Measurements from ENCODE around the gene TP53I3. TPM values are rescaled to one million over a fixed set of nuclear protein-coding genes. Genes with fewer than 3 reads are reported as not detected.

TP53I3 gene
- total RNA-seq, 1 experiment from 2014 or later, result 48.1 TPM

GRCh38 chr2:24065341-24065740 lies 19.3 kb downstream of the TP53I3 start:
- Histone ChIP-seq H3K18ac (ENCODE audit: insufficient read length, low read depth, low read length) (no peak overlapping the region), H2BK5ac (ENCODE audit: insufficient read length, low read length) (no peak overlapping the region), H4K8ac (replicated peaks; ENCODE audit: insufficient read length, low read depth, low read length) (no peak overlapping the region), H3K9ac (ENCODE audit: extremely low read depth, insufficient read length, low read length) (no peak overlapping the region), H2BK15ac (ENCODE audit: low read depth, low read length) (no peak overlapping the region), H2BK12ac (ENCODE audit: insufficient read length, low read depth, low read length) (no peak overlapping the region), H4K91ac (ENCODE audit: insufficient read length, low read depth, low read length) (no peak overlapping the region), H3K14ac (ENCODE audit: insufficient read depth, low read length) (no peak overlapping the region), H2AFZ (ENCODE audit: low read length) (no peak overlapping the region), H3K4ac (ENCODE audit: low read depth, low read length) (no peak overlapping the region), H3K23me2 (ENCODE audit: insufficient read length, low read depth, low read length, poor library complexity, severe bottlenecking) (no peaks in the 10 kb centered on the region), H3K4me2 (ENCODE audit: insufficient read depth, insufficient read length, low read length) (no peak overlapping the region), H3K9me3 (ENCODE audit: control insufficient read depth, low read depth, low read length) (no peaks in the 10 kb centered on the region), H3K79me2 (ENCODE audit: insufficient read depth, low read length) (no peaks in the 10 kb centered on the region), H3K27ac (ENCODE audit: insufficient read length, low read depth, low read length) (no peak overlapping the region), H2AK5ac (ENCODE audit: insufficient read length, low read length) (no peak overlapping the region), H3K4me1 (ENCODE audit: insufficient read depth, low read length) (no peaks in the 10 kb centered on the region), H3K23ac (ENCODE audit: insufficient read length, low read depth, low read length) (no peak overlapping the region), H3T11ph (ENCODE audit: low read length) (no peak overlapping the region), H2BK120ac (ENCODE audit: low read depth, low read length, poor library complexity, severe bottlenecking) (no peak overlapping the region), H3K56ac (ENCODE audit: insufficient read length, low read depth, low read length) (no peak overlapping the region), H3K27me3 (ENCODE audit: insufficient read depth, low read length) (no peaks in the 10 kb centered on the region), H2BK20ac (ENCODE audit: low read depth, low read length, poor library complexity, severe bottlenecking) (no peak overlapping the region), H4K5ac (ENCODE audit: insufficient read length, low read depth, low read length) (no peak overlapping the region), H3K79me1 (ENCODE audit: insufficient read depth, low read depth, low read length, poor library complexity, severe bottlenecking) (no peaks in the 10 kb centered on the region), H4K20me1 (ENCODE audit: control insufficient read depth, insufficient read depth, insufficient read length) (no peaks in the 10 kb centered on the region)
- Mint-ChIP-seq H3K27ac (no peak overlapping the region), H3K36me3 (ENCODE audit: insufficient read depth in 1 of 3, low read depth in 3 of 3) (peaks cover 29 to 78% (median 51%) of the 10 kb centered on the region in 3 experiments), H3K4me1 (peaks cover 0 to 3% of the 10 kb centered on the region in 2 experiments; a peak in 2 of 4 replicates), H3K27me3 (ENCODE audit: low read depth) (no peaks in the 10 kb centered on the region), H3K4me3 (no peak overlapping the region), H3K9me3 (no peaks in the 10 kb centered on the region)
- TF ChIP-seq CTCF (conservative IDR thresholded peaks at IDR 0.05), result no peak
- whole genome bisulfite sequencing (ENCODE audit: extremely low coverage, insufficient read length, low lambda C conversion rate), result no CpG with 5 or more reads among the region's 2 CpGs
- no peak for DNase-seq

Data from H9 (cell line).